Immature natural killer cell (primary cell): ENCODE measurements around the gene PADI4. TPM values are rescaled to one million over a fixed set of nuclear protein-coding genes. Genes with fewer than 3 reads are reported as not detected.
A peak's percentile ranks its signal among the peaks of the same experiment; 100 is the strongest.

Experiments used
- DNase-seq, 3 donors: peaks; one replicate each; pipeline ENCODE4 v3.0.0; 2022; ENCODE audit warnings: mixed read lengths in 1 of 3
- H3K27ac Mint-ChIP-seq, 6 donors: one replicate each; pipeline ENCODE4 v1.8.0; 2020; ENCODE audit warnings: mixed read lengths in 6 of 6, mild to moderate bottlenecking in 5 of 6, inconsistent platforms in 4 of 6, moderate library complexity in 3 of 6
- H3K27me3 Mint-ChIP-seq, 3 donors: one replicate each; pipeline ENCODE4 v1.8.0; 2020 to 2021; ENCODE audit warnings: low read depth in 3 of 3, mild to moderate bottlenecking in 3 of 3, mixed read lengths in 3 of 3, moderate library complexity in 3 of 3, inconsistent platforms in 1 of 3
- H3K36me3 Mint-ChIP-seq, 3 donors: one replicate each; pipeline ENCODE4 v1.8.0; 2020; ENCODE audit warnings: mixed read lengths in 3 of 3, inconsistent platforms in 2 of 3, mild to moderate bottlenecking in 2 of 3
- H3K4me1 Mint-ChIP-seq, 2 donors: one replicate each; pipeline ENCODE4 v1.8.0; 2020; ENCODE audit warnings: inconsistent platforms in 2 of 2, mild to moderate bottlenecking in 2 of 2, mixed read lengths in 2 of 2, moderate library complexity in 1 of 2
- H3K4me3 Mint-ChIP-seq, 5 donors: one replicate each; pipeline ENCODE4 v1.8.0; 2020; ENCODE audit warnings: mild to moderate bottlenecking in 5 of 5, mixed read lengths in 5 of 5, inconsistent platforms in 3 of 5, moderate library complexity in 3 of 5
- H3K9me3 Mint-ChIP-seq, 6 donors: one replicate each; pipeline ENCODE4 v1.8.0; 2020; ENCODE audit warnings: mild to moderate bottlenecking in 6 of 6, mixed read lengths in 6 of 6, inconsistent platforms in 4 of 6, moderate library complexity in 3 of 6
- polyA plus RNA-seq, 3 donors: library from polyadenylated mRNA; unstranded; fragments of 300-500 nt; fragmentation: Illumina TruSeq; gene quantifications; one replicate each; pipeline ENCODE4 v1.2.3, GENCODE V29; 2021

The PADI4 gene
- polyA plus RNA-seq, 3 donors from 2014 or later = 1.4 to 5.1 (median 3.0) TPM

GRCh38 chr1:17274186-17275170 is 33.5 kb upstream of the PADI4 start:
- no peaks in the 10 kb centered on the region for H3K9me3 Mint-ChIP-seq
- H3K4me3 Mint-ChIP-seq = no peak overlapping the region
- no peaks in the 10 kb centered on the region for H3K4me1 Mint-ChIP-seq
- H3K36me3 Mint-ChIP-seq = no peaks in the 10 kb centered on the region
- DNase-seq = peak in 2 of 3 donors; percentile 1 to 10
- peaks cover 0 to 7% (median 7%) of the 10 kb centered on the region in 3 donors for H3K27me3 Mint-ChIP-seq
- H3K27ac Mint-ChIP-seq = no peak overlapping the region

GRCh38 chr1:17276568-17276967 is 31.4 kb upstream of the PADI4 start:
- H3K27me3 Mint-ChIP-seq = peaks cover 2 to 9% (median 7%) of the 10 kb centered on the region in 3 donors
- DNase-seq = no peak
- no peak overlapping the region for H3K27ac Mint-ChIP-seq
- H3K4me1 Mint-ChIP-seq = no peaks in the 10 kb centered on the region
- H3K4me3 Mint-ChIP-seq = no peak overlapping the region
- H3K9me3 Mint-ChIP-seq = no peaks in the 10 kb centered on the region
- no peaks in the 10 kb centered on the region for H3K36me3 Mint-ChIP-seq

- Mint-ChIP-seq H3K4me1 (no peaks in the 10 kb centered on the region), H3K4me3 (no peak overlapping the region), H3K9me3 (no peaks in the 10 kb centered on the region), H3K36me3 (no peaks in the 10 kb centered on the region), H3K27ac (no peak overlapping the region), H3K27me3 (peaks cover 2 to 9% (median 6%) of the 10 kb centered on the region in 3 donors)
- no peak for DNase-seq
Observed at GRCh38 chr1:17277511-17278159, 30.4 kb upstream of the PADI4 start.

- H3K9me3 Mint-ChIP-seq = no peaks in the 10 kb centered on the region
- H3K27ac Mint-ChIP-seq = no peak overlapping the region
- H3K27me3 Mint-ChIP-seq = peaks cover 2 to 13% (median 2%) of the 10 kb centered on the region in 3 donors
- H3K36me3 Mint-ChIP-seq = no peaks in the 10 kb centered on the region
- no peak for DNase-seq
- H3K4me3 Mint-ChIP-seq = no peak overlapping the region
- H3K4me1 Mint-ChIP-seq = no peaks in the 10 kb centered on the region
Observed at GRCh38 chr1:17278996-17279830, 28.8 kb upstream of the PADI4 start.

- peaks cover 2 to 9% (median 2%) of the 10 kb centered on the region in 3 donors for H3K27me3 Mint-ChIP-seq
- no peaks in the 10 kb centered on the region for H3K9me3 Mint-ChIP-seq
- no peaks in the 10 kb centered on the region for H3K36me3 Mint-ChIP-seq
- no peak overlapping the region for H3K4me3 Mint-ChIP-seq
- no peak for DNase-seq
- no peak overlapping the region for H3K27ac Mint-ChIP-seq
- no peaks in the 10 kb centered on the region for H3K4me1 Mint-ChIP-seq
Observed at GRCh38 chr1:17280436-17280835, 27.6 kb upstream of the PADI4 start.

- Mint-ChIP-seq H3K27ac (no peak overlapping the region), H3K27me3 (peaks cover 2 to 9% (median 2%) of the 10 kb centered on the region in 3 donors)
- no peak for DNase-seq
Observed at GRCh38 chr1:17280894-17281293, 27.1 kb upstream of the PADI4 start.

GRCh38 chr1:17281775-17282181 is 26.2 kb upstream of the PADI4 start:
- Mint-ChIP-seq H3K36me3 (no peaks in the 10 kb centered on the region), H3K27me3 (peaks cover 2 to 9% (median 2%) of the 10 kb centered on the region in 3 donors), H3K4me3 (no peak overlapping the region), H3K9me3 (no peaks in the 10 kb centered on the region), H3K4me1 (no peaks in the 10 kb centered on the region), H3K27ac (no peak overlapping the region)
- DNase-seq = no peak

More at GRCh38 chr1:17280894-17281293, 27.1 kb upstream of the PADI4 start:
- H3K4me3 Mint-ChIP-seq = no peak overlapping the region
- no peaks in the 10 kb centered on the region for H3K36me3 Mint-ChIP-seq
- no peaks in the 10 kb centered on the region for H3K4me1 Mint-ChIP-seq
- H3K9me3 Mint-ChIP-seq = no peaks in the 10 kb centered on the region

- no peaks in the 10 kb centered on the region for H3K9me3 Mint-ChIP-seq
- H3K27ac Mint-ChIP-seq = no peak overlapping the region
- no peaks in the 10 kb centered on the region for H3K4me1 Mint-ChIP-seq
- H3K4me3 Mint-ChIP-seq = no peak overlapping the region
- no peak for DNase-seq
- H3K36me3 Mint-ChIP-seq = no peaks in the 10 kb centered on the region
- H3K27me3 Mint-ChIP-seq = peaks cover 0 to 8% (median 2%) of the 10 kb centered on the region in 3 donors
Observed at GRCh38 chr1:17282836-17283235, 25.2 kb upstream of the PADI4 start.

GRCh38 chr1:17286646-17287045 is 21.4 kb upstream of the PADI4 start:
- H3K4me1 Mint-ChIP-seq = no peaks in the 10 kb centered on the region
- H3K27me3 Mint-ChIP-seq = peaks cover 0 to 4% (median 1%) of the 10 kb centered on the region in 3 donors
- no peak overlapping the region for H3K27ac Mint-ChIP-seq
- no peaks in the 10 kb centered on the region for H3K9me3 Mint-ChIP-seq
- DNase-seq = no peak
- H3K36me3 Mint-ChIP-seq = no peaks in the 10 kb centered on the region
- H3K4me3 Mint-ChIP-seq = no peak overlapping the region

GRCh38 chr1:17287130-17287776 is 20.7 kb upstream of the PADI4 start:
- Mint-ChIP-seq H3K4me1 (no peaks in the 10 kb centered on the region), H3K4me3 (no peak overlapping the region)

GRCh38 chr1:17289721-17290120 is 18.3 kb upstream of the PADI4 start:
- Mint-ChIP-seq H3K4me3 (no peak overlapping the region), H3K36me3 (no peaks in the 10 kb centered on the region), H3K9me3 (no peaks in the 10 kb centered on the region), H3K27ac (no peak overlapping the region), H3K27me3 (peaks cover 0 to 4% (median 4%) of the 10 kb centered on the region in 3 donors), H3K4me1 (no peaks in the 10 kb centered on the region)
- no peak for DNase-seq

More at GRCh38 chr1:17287130-17287776, 20.7 kb upstream of the PADI4 start:
- DNase-seq = no peak
- Mint-ChIP-seq H3K36me3 (no peaks in the 10 kb centered on the region), H3K27me3 (peaks cover 0 to 4% (median 1%) of the 10 kb centered on the region in 3 donors), H3K9me3 (no peaks in the 10 kb centered on the region), H3K27ac (no peak overlapping the region)

GRCh38 chr1:17290553-17290952 is 17.4 kb upstream of the PADI4 start:
- Mint-ChIP-seq H3K36me3 (no peaks in the 10 kb centered on the region), H3K9me3 (no peaks in the 10 kb centered on the region), H3K4me3 (no peak overlapping the region), H3K4me1 (no peaks in the 10 kb centered on the region), H3K27ac (no peak overlapping the region), H3K27me3 (peaks cover 0 to 8% (median 4%) of the 10 kb centered on the region in 3 donors)
- DNase-seq = no peak
